Cardiac muscle cell (in vitro differentiated cells and primary cell): ENCODE measurements around the gene SDR42E2. TPM values are rescaled to one million over a fixed set of nuclear protein-coding genes. Genes with fewer than 3 reads are reported as not detected.

Experiments used
- DNase-seq, 2 donors: peaks; one replicate each; pipeline versions ENCODE4 v3.0.0 to v3.0.0-alpha.2; 2010 to 2017; ENCODE audit warnings: low read depth in 1 of 2, low spot score in 1 of 2
- H3K27ac ChIP-seq: fragments of 200-600 bp; sonication (generic); 2 replicates; pipeline ENCODE4 v1.5.1; 2016
- H3K27me3 ChIP-seq: fragments of 200-600 bp; sonication (generic); 2 replicates; pipeline ENCODE4 v1.6.0; 2016; ENCODE audit warnings: control low read depth
- H3K36me3 ChIP-seq: fragments of 200-600 bp; sonication (generic); 2 replicates; pipeline ENCODE4 v1.5.1; 2016; ENCODE audit warnings: control low read depth
- H3K4me1 ChIP-seq: fragments of 200-600 bp; sonication (generic); 2 replicates; pipeline ENCODE4 v1.8.1; 2017; ENCODE audit warnings: low read depth, mild to moderate bottlenecking, mixed run types
- H3K4me3 ChIP-seq: fragments of 200-600 bp; sonication (generic); 2 replicates; pipeline ENCODE4 v1.5.1; 2016; ENCODE audit warnings: mild to moderate bottlenecking
- H3K9me3 ChIP-seq: fragments of 200-600 bp; sonication (generic); 2 replicates; pipeline ENCODE4 v1.5.1; 2017; ENCODE audit warnings: low read depth, mild to moderate bottlenecking, control low read depth
- CTCF ChIP-seq: IDR thresholded peaks from 2 replicates; pipeline ENCODE4 v1.5.1; 2012; ENCODE audit warnings: low read depth, mild to moderate bottlenecking, low read length
- polyA plus RNA-seq: library from polyadenylated mRNA; unstranded; fragments of >200 nt; fragmentation: Nextera tagmentation; extraction: Ambion mirVana; gene quantifications from 2 replicates; pipeline ENCODE4 v1.2.1, GENCODE V29; 2016
- total RNA-seq: library from RNA; depleted of rRNA; stranded (reverse); fragments of >200 nt; gene quantifications from 2 replicates; pipeline ENCODE4 v1.2.3, GENCODE V29; 2016

Gene SDR42E2
- total and polyA plus RNA-seq, 2 experiments from 2014 or later: 0.06 TPM; not detected in 1

DNA sequence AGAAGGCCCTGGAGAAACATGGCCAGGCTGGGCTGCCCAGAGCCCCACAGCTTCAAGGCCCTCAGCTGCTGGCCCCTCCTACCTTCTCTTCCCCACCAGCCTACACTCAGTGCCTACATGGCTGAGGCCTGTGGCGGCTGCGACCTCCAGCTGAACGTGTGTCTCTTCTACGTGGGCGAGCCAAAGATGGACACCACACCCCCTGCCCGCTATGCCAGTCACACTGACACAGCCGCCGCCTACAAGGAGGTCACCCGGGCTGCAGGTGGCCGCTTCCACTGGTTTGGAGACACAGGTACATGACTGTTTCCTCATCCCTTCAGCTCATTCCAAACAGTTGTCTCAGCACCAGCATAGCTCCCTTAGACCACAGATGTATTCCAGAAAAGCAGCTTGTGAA, 29.5 kb upstream of the SDR42E2 start:
- no peak for TF ChIP-seq CTCF
- DNase-seq: no peak
- Histone ChIP-seq H3K9me3 (no peaks in the 10 kb centered on the region), H3K36me3 (no peaks in the 10 kb centered on the region), H3K4me3 (no peak overlapping the region), H3K27ac (no peak overlapping the region), H3K4me1 (no peaks in the 10 kb centered on the region), H3K27me3 (no peaks in the 10 kb centered on the region)

DNA sequence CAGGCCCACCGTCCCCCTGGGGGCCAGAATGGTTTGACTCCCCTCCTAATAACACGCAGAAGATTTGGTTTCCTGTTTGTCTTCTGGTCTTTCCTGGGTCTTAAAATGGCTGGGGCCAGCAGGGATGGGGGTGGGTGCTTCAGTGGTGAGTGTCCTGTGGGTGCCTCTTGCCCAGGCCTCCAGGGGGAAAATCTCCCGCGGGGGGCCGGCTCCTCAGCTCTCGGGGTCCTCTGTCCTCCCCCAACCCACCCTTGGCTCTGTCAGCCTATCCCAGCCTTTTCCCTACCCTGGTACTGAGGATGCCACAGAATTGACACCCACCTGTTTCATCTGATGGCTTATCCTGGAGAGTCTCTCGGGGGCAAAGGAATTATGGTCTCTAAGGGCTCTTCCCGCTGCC, 23.8 kb upstream of the SDR42E2 start:
- no peaks in the 10 kb centered on the region for H3K4me1 ChIP-seq
- no peaks in the 10 kb centered on the region for H3K36me3 ChIP-seq
- H3K27ac ChIP-seq: no peak overlapping the region
- H3K9me3 ChIP-seq: no peaks in the 10 kb centered on the region
- H3K4me3 ChIP-seq: no peak overlapping the region
- no peaks in the 10 kb centered on the region for H3K27me3 ChIP-seq
- TF ChIP-seq CTCF: no peak
- DNase-seq: no peak

- DNase-seq: no peak
- Histone ChIP-seq H3K4me3 (no peak overlapping the region), H3K9me3 (no peaks in the 10 kb centered on the region), H3K36me3 (no peaks in the 10 kb centered on the region), H3K27me3 (no peaks in the 10 kb centered on the region), H3K27ac (no peak overlapping the region), H3K4me1 (no peaks in the 10 kb centered on the region)
- TF ChIP-seq CTCF: no peak
These were observed 23.3 kb upstream of the SDR42E2 start for GRCh38 chr16:22139008-22139407.

GRCh38 chr16:22139732-22140131, 22.6 kb upstream of the SDR42E2 start:
- no peaks in the 10 kb centered on the region for H3K27me3 ChIP-seq
- H3K4me1 ChIP-seq: no peaks in the 10 kb centered on the region
- no peak overlapping the region for H3K4me3 ChIP-seq
- H3K27ac ChIP-seq: no peak overlapping the region
- no peak for TF ChIP-seq CTCF
- DNase-seq: no peak
- H3K9me3 ChIP-seq: no peaks in the 10 kb centered on the region
- no peaks in the 10 kb centered on the region for H3K36me3 ChIP-seq

- H3K4me3 ChIP-seq: no peak overlapping the region
- H3K27me3 ChIP-seq: no peaks in the 10 kb centered on the region
- no peaks in the 10 kb centered on the region for H3K4me1 ChIP-seq
- no peak overlapping the region for H3K27ac ChIP-seq
- no peaks in the 10 kb centered on the region for H3K9me3 ChIP-seq
- DNase-seq: peak in 1 of 2 donors; percentile 24
- H3K36me3 ChIP-seq: no peaks in the 10 kb centered on the region
- peak; percentile 56 for TF ChIP-seq CTCF
These were observed 20.5 kb upstream of the SDR42E2 start for GRCh38 chr16:22141767-22142166.

DNA sequence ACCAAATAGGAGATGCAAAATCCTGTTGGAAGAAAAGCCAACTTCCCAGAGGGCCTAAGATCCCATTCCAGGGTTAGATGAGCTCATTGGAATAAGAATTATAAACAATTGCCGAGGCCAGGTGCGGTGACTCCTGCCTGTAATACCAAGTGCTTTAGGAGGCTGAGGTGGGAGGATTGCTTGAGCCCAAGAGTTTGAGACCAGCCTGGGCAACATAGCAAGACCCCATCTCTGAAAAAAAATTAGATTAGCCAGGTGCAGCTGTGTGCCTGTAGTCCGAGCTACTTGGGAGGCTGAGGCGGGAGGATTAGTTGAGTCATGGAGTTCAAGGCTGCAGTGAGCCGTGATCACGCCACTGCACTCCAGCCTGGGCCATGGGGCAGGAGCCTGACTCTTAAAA, 17.8 kb upstream of the SDR42E2 start:
- no peak for TF ChIP-seq CTCF
- H3K36me3 ChIP-seq: no peaks in the 10 kb centered on the region
- H3K4me1 ChIP-seq: no peaks in the 10 kb centered on the region
- H3K9me3 ChIP-seq: no peaks in the 10 kb centered on the region
- H3K27ac ChIP-seq: no peak overlapping the region
- no peak for DNase-seq
- H3K4me3 ChIP-seq: no peak overlapping the region
- no peaks in the 10 kb centered on the region for H3K27me3 ChIP-seq
